Body of pancreas (tissue), 4 donors: ENCODE data around the gene SPATA16.

Experiments used
- POLR2A ChIP-seq, 3 donors: fragments of 450-650 bp; IDR thresholded peaks; one replicate each; pipeline ENCODE4 v1.6.1; 2016; ENCODE audit warnings: antibody characterized with exemption in 3 of 3, mild to moderate bottlenecking in 2 of 3
- TF ChIP-seq, protein P1 (sequence below), 7 experiments: fragments of 450-650 bp in 4 of 7; fragments of 200-600 bp in 3 of 7; sonication (generic) in 3 of 7; IDR thresholded peaks; one replicate each; pipeline ENCODE4 v1.5.1; 2016 to 2019; ENCODE audit warnings: antibody characterized with exemption in 7 of 7

GRCh38 chr3:173025941-173026340 is 115.1 kb downstream of the SPATA16 start:
- TF ChIP-seq, protein P1, sequence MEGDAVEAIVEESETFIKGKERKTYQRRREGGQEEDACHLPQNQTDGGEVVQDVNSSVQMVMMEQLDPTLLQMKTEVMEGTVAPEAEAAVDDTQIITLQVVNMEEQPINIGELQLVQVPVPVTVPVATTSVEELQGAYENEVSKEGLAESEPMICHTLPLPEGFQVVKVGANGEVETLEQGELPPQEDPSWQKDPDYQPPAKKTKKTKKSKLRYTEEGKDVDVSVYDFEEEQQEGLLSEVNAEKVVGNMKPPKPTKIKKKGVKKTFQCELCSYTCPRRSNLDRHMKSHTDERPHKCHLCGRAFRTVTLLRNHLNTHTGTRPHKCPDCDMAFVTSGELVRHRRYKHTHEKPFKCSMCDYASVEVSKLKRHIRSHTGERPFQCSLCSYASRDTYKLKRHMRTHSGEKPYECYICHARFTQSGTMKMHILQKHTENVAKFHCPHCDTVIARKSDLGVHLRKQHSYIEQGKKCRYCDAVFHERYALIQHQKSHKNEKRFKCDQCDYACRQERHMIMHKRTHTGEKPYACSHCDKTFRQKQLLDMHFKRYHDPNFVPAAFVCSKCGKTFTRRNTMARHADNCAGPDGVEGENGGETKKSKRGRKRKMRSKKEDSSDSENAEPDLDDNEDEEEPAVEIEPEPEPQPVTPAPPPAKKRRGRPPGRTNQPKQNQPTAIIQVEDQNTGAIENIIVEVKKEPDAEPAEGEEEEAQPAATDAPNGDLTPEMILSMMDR (IDR thresholded peaks at IDR 0.05), result no peak
- TF ChIP-seq POLR2A (IDR thresholded peaks at IDR 0.05), result no peak
